ENCODE measurements around the gene TPSG1. TPM values are rescaled to one million over a fixed set of nuclear protein-coding genes. Genes with fewer than 3 reads are reported as not detected.
"Not testable (repeated sequence)": the region's sequence is repeated elsewhere in the genome, so short reads cannot be mapped to it uniquely, and the experiment has no call there.

TPSG1 gene
- not detected for total RNA-seq

DNA sequence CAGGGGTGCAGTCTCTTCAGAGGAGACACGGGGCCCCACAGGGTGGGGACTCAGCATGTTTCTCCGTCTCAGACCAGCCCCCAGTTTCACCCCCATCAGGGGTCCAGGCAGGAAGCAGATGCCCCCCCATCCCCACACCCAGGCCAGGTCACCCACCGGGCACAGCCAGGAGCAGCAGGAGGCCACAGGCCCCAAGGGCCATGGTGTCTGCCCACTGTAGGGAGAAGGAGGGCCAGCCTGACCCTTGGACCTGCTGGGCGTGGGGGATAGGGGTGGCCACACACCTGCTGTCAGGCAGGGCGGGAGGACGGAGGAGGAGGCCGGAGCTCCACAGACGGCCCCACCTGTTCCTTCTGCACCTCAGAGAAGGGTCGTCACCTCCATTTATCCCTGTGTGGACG is at the start of gene TPSG1:
TPSG1 (minus strand) TSS at position 218 of the 401 bp plus-strand sequence; CDS start at position 202, 16 bp downstream.
- POLR2A ChIA-PET, result no interaction called here

DNA sequence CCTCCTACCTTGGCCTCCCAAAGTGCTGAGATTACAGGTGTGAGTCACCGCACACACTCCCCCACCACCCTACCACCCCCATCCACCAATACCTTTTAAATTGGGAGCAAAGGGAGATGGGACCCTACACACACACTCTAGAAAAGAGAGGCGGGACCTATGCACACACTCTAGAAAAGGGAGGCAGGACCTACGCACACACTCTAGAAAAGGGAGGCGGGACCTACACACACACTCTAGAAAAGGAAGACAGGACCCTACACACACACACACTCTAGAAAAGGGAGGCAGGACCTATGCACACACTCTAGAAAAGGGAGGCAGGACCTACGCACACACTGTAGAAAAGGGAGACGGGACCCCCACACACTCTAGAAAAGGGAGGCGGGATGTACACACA is 49.7 kb upstream of the TPSG1 start:
- POLR2A ChIA-PET, result no interaction called here
- CTCF ChIA-PET, result no interaction called here

More for the DNA sequence above, at the start of gene TPSG1:
- CTCF ChIA-PET, result interaction anchor here (0.6 kb wide), 1 partner anchor 22 kb away, joined by 3 read pairs; no protein-coding TSS in a partner anchor

DNA sequence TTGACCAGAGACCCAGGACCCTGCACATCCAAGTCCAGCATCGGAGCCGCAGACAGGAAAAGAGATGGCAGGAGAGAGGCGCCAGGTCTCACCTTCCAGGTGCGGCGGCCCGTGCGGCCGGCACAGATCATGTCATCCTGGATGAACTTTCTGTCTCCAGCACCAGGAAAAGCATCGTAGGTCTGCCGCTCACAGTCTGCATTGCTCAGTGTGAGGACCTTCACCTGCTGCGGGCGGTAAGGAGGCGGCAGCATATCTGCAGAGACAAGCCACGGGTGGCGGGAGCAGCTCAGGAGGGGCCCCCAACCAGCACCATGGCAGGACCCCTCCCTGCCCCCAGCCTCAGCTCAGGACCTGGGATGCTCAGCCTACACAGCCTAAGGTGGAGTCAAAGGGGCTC is 48.7 kb upstream of the TPSG1 start:
- CTCF ChIA-PET, result no interaction called here
- POLR2A ChIA-PET, result no interaction called here

DNA sequence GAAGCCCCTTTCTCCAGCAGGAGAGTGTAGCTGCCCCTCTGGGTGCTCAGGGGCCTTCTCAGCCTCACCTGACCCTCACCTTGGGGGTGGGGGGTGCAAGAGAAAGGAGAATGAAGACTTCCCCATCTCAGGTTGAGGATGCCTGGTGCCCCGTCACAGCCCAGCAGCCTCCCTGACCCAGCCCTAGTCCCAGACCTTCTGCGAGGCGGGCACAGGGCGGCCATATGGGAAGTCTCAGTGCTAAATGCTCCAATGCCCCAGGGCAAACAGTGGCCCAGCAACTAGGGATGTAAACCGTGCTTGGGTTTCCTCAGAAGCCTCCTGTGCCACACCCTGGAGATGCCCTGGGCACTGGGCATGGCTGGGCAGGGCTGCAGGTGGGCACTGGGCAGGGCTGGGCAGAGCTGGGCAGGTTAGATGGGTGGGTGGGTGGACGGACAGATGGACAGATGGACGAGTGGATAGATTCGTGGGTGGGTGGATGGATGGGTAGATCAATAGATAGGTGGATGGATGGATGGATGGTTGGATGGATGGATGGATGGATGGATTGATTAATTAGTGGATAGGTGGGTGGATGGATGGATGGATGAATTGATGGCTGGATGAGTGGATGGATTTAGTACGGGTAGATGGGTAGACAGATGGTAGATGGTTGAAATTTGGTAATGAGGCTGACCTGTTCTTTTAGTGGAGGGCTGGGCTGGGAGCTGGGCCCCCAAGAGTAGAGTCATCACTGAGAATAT is 47.6 kb upstream of the TPSG1 start:
- ChIA-PET CTCF (no interaction called here), POLR2A (no interaction called here)

DNA sequence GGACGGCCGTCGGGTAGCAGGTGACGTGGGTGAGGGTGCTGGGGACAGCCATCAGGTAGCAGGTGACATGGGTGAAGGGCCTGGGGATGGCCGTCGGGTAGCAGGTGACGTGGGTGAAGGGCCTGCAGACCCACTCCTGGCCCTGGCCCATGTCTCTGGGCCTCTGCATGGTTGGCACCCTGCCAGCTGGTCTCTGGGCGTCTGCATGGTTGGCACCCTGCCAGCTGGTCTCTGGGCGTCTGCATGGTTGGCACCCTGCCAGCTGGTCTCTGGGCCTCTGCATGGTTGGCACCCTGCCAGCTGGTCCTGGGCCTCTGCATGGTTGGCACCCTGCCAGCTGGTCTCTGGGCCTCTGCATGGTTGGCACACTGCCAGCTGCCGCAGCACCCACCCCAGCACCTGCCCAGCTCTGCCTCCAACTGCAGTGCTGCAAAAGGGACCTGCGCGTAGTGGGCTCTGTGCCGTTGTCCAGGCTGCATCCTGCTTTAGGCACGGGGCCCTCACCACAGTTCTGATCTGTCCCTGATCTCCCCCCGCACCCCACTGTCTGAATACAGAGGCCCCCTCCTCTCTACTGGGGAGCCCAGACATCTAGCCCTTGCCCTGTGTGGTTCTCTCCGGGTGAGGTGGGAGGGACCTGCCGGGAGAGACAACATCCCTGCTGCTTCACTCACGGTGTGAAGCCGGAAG is 46.8 kb upstream of the TPSG1 start:
- CTCF ChIA-PET, POLR2A ChIA-PET: not testable (repeated sequence)

DNA sequence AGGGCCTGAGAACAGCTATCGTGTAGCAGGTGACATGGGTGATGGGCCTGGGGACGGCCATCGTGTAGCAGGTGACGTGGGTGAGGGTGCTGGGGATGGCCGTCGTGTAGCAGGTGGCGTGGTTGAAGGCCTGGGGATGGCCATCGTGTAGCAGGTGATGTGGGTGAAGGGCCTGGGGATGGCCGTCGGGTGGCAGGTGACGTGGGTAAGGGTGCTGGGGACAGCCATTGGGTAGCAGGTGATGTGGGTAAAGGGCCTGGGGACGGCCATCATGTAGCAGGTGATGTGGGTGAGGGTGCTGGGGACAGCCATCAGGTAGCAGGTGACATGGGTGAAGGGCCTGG is 46.3 kb upstream of the TPSG1 start:
- CTCF ChIA-PET, result no interaction called here
- POLR2A ChIA-PET, result no interaction called here

DNA sequence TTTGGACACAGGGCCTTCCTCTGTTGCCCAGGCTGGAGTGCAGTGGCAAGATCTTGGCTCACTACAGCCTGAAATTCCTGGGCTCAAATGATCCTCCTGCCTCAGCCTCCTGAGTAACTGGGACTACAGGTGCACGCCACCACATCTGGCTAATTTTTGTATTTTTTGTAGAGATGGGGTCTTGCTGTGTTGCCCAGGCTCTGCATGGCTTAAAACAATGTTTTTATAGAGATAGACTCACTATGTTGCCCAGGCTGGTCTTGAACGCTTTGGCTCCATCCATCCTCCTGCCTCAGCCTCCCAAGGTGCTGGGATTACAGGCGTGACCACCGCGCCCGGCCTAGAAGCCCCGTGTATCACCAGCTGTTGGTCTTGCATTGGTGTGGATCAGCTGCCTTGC is 44.4 kb upstream of the TPSG1 start:
- CTCF ChIA-PET, result interaction anchor here (0.7 kb wide), 1 partner anchor 124 kb away, joined by 3 read pairs; no protein-coding TSS in a partner anchor

DNA sequence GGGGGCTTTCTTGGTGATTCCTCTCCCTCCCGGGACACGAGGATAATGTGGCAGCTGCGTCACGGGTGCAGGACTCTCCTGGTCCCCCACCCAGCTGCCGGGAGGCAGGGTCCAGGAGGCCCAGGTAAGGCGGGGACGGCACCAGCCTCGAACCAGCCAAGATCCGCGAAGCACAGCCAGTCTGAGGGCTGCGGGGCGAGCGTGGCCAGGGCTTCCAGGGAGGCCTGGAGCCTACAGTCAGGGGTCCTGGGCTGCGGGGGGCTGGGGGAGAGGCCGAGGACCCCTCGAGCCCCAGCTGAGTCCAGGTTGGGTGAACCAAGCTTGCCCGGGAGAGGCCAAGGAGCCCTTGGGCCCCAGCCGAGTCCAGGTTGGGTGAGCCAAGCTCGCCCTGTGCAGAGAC is 40.8 kb upstream of the TPSG1 start:
- POLR2A ChIA-PET, result no interaction called here
- CTCF ChIA-PET, result no interaction called here

More for the DNA sequence above, 44.4 kb upstream of the TPSG1 start:
- POLR2A ChIA-PET, result not testable (repeated sequence)

DNA sequence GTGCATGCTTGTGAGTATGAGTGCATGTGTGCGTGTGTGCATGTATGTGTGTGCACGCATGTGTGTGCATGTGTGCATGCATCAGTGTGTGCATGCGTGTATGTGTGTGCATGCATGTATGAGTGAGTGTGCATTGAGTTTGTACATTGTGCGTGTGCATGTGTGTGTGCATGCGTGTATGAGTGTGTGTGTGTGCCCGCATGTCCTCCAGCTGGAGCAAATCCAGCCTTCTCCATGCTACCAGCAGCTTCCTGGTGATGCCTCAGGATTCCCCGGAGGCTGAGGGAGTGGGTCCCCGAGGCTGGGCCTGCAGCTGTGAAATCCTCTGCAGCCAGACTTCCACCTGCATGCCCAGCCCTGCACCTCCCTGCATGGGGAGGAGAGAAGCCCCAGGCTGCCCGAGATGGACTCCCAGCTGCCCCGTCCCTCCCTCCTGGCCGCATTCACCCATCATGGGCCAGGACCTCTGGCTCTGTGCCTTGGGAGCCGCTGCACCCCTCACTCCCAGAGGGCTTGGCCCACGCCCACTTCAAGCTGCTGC is 40.1 kb upstream of the TPSG1 start:
- POLR2A ChIA-PET, result no interaction called here

DNA sequence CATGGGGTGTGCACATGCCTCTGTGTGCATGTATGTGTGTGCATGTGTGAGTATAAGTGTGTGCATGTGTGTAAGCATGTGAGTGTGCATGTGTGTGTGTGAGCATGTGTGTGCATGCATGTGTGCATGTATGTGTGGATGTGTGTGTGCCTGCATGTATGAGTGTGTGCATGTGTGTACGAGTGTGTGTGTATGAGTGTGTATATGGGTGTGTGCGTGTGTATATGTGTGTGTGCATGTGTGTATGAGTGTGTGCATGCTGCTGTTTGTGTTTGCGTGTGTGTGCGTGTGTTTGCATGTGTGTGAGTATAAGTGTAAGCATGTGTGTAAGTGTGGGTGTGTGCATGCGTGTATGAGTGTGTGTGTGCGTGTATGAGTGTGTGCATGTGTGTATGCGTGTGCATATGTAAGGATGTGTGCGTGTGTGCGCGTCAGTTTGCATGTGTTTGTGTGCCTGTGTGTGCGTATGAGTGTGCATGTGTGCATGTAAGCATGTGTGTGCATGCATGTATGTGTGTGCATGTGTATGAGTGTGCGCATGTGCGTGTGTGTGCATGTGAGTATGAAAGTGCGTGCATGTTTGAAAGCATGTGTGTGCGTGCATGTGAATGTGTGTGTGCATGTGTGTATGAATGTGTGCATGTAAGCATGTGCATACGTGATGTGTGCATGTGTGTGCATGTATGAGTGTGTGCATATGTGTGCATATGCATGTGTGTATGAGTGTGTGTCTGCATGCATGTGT is 39.4 kb upstream of the TPSG1 start:
- CTCF ChIA-PET, result no interaction called here
- POLR2A ChIA-PET, result no interaction called here

More for the DNA sequence above, 40.1 kb upstream of the TPSG1 start:
- CTCF ChIA-PET, result no interaction called here

DNA sequence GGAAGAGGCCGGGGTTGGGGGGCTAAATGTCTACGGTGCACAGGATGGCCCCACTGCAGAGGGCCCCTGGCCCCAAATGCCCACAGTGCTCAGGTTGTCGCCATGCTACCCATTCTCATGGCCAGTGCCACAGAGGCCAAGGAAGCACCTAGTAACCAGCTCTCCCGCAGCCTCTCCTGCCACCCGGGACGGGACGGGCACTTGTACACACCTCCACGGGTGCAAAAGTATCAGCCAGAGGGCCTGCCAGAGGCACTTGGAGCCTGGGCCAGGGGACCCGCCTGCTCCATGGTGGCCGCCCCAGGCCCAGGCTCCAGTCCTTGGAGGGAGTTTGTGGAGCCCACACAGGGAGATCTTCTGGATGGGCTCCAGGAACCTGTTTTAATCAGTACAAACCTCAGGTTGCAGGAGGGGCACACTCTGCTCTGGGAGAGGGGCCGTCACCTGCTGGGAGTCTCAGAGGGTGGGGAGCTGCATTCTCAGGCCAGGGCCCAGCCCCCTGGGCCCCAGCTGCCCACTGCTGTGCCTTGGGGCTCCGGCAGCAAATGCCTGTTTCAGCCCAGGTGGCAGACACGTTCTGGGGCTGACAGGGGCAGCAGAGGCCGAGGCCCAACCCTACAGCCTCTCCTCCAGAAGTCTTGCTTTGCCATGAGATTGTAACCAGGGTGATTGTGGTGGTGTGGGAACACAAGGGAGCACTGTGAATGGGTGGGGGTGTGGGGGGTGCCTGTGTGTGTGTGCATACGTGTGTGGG is 38.7 kb upstream of the TPSG1 start:
- POLR2A ChIA-PET, result no interaction called here
- CTCF ChIA-PET, result no interaction called here

DNA sequence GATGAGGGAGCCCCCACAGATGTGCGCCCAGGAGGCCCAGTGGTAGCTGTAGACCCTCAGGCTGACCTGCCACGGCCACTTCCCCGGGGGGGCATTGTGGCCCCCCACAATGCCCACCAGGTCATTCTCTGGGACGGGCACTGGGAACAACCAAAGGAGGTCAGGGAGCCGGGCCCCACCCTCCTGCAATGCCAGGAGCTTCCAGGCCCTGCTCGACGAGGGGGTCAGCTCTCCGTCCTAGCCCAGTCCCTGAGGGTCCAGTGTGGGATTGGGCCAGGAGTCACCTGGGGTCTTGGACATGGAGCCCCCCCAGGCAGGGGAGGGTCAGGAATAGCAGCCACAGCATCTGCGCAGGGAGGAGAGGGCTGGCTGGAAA is 37.8 kb upstream of the TPSG1 start:
- POLR2A ChIA-PET, result no interaction called here
- CTCF ChIA-PET, result no interaction called here

DNA sequence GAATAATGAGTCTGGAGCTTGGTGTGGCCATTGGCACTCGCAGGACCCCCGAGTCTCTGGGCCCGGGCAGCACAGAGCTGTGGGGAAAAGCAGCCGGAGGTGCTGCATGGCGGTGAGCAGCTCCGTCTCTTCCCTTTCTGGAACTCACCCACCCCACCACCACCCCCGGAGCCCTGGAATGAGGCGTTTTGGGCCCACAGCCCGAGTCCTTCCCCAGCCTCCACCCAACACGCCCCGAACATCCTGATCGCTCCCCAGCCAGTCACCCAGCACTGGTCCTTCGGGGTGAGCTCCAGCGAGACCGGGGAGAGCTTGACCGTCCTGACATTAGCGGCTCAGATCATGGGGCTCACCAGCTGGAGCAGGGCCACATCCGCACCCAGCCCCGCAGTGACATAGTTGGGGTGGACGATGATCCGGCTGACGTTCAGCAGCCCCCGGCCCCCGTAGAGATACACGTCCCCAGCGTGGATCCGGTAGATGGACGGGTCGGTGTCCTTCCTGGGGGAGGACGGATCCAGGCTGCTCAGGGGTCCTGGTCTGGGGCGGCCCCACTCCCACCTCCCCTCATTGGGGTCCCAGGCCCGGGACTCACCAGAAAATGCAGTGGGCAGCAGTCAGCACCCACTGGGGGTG is 37.3 kb upstream of the TPSG1 start:
- CTCF ChIA-PET, result no interaction called here
- POLR2A ChIA-PET, result no interaction called here

DNA sequence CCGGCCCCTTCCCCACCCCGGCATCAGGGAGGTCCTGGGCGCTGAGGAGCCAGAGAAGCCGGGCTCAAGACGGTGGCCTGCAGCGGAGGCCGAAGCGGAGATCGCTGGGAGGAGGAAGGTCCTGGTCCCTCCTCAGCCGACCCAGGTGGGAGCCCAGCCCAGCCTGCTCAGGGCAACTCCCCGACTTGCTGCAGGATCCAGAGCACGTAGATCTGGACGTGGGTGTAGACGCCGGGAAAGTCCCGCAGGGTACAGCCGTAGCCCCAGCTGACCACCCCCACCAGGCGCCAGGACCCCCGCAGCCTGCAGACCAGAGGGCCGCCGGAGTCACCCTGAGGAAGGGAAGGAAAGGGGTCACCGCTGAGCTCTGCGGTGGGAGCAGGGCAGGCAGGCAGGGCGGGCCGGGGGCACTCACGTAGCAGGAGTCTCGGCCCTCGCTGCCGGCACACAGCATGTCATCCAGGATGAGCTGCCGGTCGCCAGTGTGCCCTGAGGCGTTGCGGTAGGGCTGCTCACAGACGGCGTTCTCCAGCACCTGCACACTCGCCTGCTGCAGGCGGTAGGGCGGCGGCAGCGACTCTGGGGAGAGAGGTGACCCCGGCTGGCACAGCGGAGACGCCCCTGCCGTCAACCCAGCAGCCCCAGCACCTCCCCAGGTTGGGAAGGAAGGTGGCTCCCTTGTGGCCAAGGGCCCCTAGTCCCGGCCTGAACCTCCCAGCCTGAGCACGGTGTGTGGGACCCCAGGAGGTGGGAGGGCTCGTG is 36.2 kb upstream of the TPSG1 start:
- ChIA-PET CTCF (interaction anchor here (0.5 kb wide), 1 partner anchor 34 kb away, joined by 4 read pairs; no protein-coding TSS in a partner anchor), POLR2A (no interaction called here)

DNA sequence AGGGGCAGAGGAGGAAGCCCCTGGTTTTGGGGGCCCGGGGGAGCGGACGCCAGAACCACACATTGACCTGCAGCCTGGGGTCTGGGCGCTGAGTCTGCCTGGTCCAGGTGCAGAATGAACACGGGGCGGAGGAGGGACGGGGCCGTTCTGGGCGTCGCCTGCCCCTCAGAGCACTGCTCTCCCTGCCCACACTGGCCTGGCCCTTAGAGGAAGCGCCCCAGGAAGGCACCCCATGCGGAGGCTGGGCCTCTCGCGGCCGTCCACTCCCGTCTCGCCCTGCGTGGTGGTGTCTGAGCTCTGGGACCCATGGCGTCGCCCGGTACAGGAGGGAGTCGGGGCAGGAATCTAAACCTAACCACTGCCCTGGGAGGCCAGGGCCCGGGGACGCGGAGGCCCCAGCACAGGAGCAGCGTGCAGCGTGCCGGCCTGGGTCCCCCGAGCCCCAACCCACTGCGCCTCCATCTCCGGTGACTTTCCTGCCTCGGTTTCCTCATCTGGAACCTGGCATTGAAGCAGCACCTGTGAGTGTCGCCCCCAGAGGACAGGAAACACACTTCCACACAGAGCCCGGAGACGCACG is 35.1 kb upstream of the TPSG1 start:
- CTCF ChIA-PET, result no interaction called here
- POLR2A ChIA-PET, result no interaction called here

DNA sequence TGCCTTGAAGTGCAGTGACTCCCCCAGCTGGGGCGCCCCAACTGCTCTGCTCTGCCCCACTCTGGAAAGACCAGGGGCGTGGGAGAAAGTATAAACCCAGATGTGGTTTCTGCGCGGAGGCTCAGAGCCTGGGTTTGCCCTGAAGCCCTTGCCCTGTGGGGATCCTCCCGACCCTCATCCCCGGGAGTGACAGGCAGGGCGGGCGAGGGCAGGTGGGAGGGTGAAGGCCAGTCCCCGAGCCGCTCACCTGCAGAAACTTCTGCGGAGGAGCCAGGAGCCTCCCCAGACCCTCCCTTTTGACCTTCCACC is 34.6 kb upstream of the TPSG1 start:
- CTCF ChIA-PET, result no interaction called here
- POLR2A ChIA-PET, result no interaction called here

DNA sequence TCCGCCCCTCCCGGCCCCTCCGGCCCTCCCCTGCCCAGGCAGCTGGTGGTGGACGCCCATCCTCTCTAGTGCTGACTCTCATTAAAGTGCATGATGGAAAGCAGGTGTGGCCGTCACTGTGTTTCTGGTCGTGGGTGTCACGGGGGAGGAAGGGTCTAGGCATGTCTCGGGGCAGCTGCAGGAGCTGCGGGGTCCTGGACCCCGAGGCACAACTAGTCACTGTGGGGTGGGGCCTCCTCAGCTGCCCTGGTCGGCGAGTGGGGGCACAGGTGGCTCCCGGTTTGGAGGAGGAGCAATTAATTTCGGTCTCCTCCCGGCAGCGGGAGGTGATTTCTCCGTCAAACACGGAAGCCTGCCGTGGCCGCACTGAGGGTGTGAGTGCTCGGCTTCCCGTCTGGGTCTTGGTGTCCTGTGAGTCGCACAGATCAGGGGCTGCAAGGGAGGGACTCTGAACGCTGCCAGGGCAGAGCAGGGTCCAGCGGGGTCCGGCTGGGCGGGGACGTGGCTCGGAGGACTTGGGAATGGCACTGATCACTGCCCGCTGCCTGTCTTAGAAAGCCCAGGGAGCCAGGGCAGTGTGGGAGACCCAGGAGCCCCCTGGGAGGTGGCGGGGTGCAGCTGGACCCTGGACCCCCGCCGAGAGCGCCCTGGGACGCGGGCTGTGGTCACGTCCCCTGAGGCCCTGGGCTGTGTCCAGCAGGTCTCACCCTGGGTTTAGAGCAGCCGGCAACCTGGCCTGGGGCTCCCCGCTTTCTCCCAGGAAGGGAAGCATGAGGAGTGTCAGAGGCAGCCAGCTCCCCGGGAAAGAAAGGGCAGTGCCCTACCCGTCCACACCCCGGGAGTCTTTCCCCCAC is 34.1 kb upstream of the TPSG1 start:
- ChIA-PET CTCF (no interaction called here), POLR2A (no interaction called here)

DNA sequence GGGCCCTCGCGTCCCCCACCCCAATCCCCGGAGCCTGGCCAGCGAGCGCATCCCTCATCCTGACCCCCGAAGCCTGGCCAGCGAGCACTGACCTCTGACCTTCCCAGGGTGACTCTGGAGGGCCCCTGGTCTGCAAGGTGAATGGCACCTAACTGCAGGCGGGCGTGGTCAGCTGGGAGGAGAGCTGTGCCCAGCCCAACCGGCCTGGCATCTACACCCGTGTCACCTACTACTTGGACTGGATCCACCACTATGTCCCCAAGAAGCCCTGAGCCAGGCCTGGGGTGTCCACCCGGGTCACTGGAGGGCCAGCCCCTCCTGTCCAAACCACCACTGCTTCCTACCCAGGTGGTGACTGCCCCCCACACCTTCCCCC is 33.1 kb upstream of the TPSG1 start:
- CTCF ChIA-PET, result no interaction called here
- POLR2A ChIA-PET, result no interaction called here
